ENCODE data around the gene GPR18.

The GPR18 gene

DNA sequence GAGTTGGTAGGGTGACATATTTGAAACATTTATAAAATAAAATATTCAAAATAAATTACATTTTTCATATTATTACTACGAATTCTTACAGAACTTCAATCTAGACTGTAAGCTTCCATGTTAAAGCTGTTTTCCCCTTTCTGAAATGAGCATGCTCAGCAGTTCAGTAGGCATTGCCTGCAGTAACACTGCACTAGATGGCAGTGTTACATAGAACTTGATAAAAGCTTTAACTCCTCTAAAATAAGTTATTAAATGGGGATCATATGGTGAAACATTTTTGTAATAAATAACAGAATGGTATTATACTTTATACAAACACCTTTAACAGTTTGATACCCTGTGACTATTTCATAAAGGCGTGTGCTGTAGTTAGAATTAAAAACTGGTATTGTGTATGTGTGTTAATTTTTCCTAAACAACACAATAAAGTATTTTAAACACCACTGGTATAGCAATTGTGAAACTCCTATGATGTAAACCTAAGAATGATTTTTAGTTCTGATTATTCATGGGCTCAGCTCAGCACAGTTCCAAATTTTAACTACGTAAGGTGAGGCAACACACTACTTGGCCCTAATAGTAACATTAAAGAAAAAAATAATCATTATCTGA is 11.6 kb upstream of the GPR18 start:
- no peak overlapping the region for H3K18ac ChIP-seq (ENCODE audit: low read length)
- H3K9ac ChIP-seq (ENCODE audit: low read length): no peak overlapping the region
- H2BK5ac ChIP-seq (ENCODE audit: low read length): no peak overlapping the region
- H3K23ac ChIP-seq (ENCODE audit: low read length): no peak overlapping the region
- no peak overlapping the region for H4K5ac ChIP-seq (ENCODE audit: low read length)
- no peaks in the 10 kb centered on the region for H3K27me3 ChIP-seq (ENCODE audit: insufficient read depth, low read length, poor library complexity)
- no peak overlapping the region for H3K56ac ChIP-seq (ENCODE audit: low read length)
- no peak overlapping the region for H2BK120ac ChIP-seq (ENCODE audit: low read depth, low read length)
- H2BK15ac ChIP-seq (replicated peaks; ENCODE audit: low read depth): no peak overlapping the region
- no peaks in the 10 kb centered on the region for H3K36me3 ChIP-seq (ENCODE audit: control insufficient read depth, insufficient read depth, low read length)
- H3K27ac ChIP-seq (ENCODE audit: low read depth, low read length): no peak overlapping the region
- no peak overlapping the region for H3K4me2 ChIP-seq (ENCODE audit: low read length)
- DNase-seq: peak; percentile 54
- H3K4me1 ChIP-seq (ENCODE audit: control insufficient read depth, low read depth, low read length): peaks cover 4% of the 10 kb centered on the region
- H2AK5ac ChIP-seq (ENCODE audit: low read length): no peak overlapping the region
- no peak overlapping the region for H4K8ac ChIP-seq (ENCODE audit: low read depth, low read length)
- no peak overlapping the region for H3K4me3 ChIP-seq (ENCODE audit: low read length)
- no peak overlapping the region for H3K4ac ChIP-seq (ENCODE audit: low read depth, low read length)
- peaks cover 2% of the 10 kb centered on the region for H3K79me2 ChIP-seq (ENCODE audit: control insufficient read depth, insufficient read depth, low read length)
- peaks cover 7% of the 10 kb centered on the region for H3K79me1 ChIP-seq (ENCODE audit: low read length)
- 100% methylated on average over 1 of the region's 3 CpGs for whole genome bisulfite sequencing (ENCODE audit: extremely low coverage, insufficient coverage, low lambda C conversion rate)

DNA sequence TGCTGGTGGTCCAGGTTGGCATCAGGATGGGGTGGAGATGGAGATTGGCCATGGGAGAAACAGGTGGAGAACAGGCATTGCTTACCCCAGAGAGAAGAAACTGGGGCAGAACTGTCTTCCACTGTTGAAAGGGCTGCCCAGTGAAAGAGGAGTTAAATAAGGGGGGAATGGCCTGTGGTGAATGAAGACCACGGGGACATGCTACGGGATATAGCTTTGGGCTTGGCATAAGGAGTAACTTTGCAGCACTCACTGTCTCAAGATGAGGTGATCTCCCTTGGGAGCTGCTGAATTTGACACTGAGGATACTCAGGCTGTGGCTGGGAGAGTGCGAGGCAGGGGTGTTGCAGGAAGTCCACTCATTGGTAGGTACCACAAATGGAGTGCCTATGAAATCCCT is 10.6 kb upstream of the GPR18 start:
- no peak overlapping the region for H3K56ac ChIP-seq (ENCODE audit: low read length)
- no peak overlapping the region for H3K4me2 ChIP-seq (ENCODE audit: low read length)
- peaks cover 4% of the 10 kb centered on the region for H3K4me1 ChIP-seq (ENCODE audit: control insufficient read depth, low read depth, low read length)
- H3K9ac ChIP-seq (ENCODE audit: low read length): no peak overlapping the region
- no peak overlapping the region for H3K23ac ChIP-seq (ENCODE audit: low read length)
- H4K5ac ChIP-seq (ENCODE audit: low read length): no peak overlapping the region
- no peak overlapping the region for H2BK15ac ChIP-seq (replicated peaks; ENCODE audit: low read depth)
- no peaks in the 10 kb centered on the region for H3K27me3 ChIP-seq (ENCODE audit: insufficient read depth, low read length, poor library complexity)
- no peak overlapping the region for H3K18ac ChIP-seq (ENCODE audit: low read length)
- H3K27ac ChIP-seq (ENCODE audit: low read depth, low read length): no peak overlapping the region
- H3K36me3 ChIP-seq (ENCODE audit: control insufficient read depth, insufficient read depth, low read length): no peaks in the 10 kb centered on the region
- H4K8ac ChIP-seq (ENCODE audit: low read depth, low read length): no peak overlapping the region
- DNase-seq: no peak
- H2AK5ac ChIP-seq (ENCODE audit: low read length): no peak overlapping the region
- no peak overlapping the region for H3K4ac ChIP-seq (ENCODE audit: low read depth, low read length)
- H3K79me1 ChIP-seq (ENCODE audit: low read length): peaks cover 7% of the 10 kb centered on the region
- peaks cover 2% of the 10 kb centered on the region for H3K79me2 ChIP-seq (ENCODE audit: control insufficient read depth, insufficient read depth, low read length)
- H2BK120ac ChIP-seq (ENCODE audit: low read depth, low read length): no peak overlapping the region
- WGBS (ENCODE audit: extremely low coverage, insufficient coverage, low lambda C conversion rate): no CpG with 5 or more reads among the region's 3 CpGs
- no peak overlapping the region for H2BK5ac ChIP-seq (ENCODE audit: low read length)
- no peak overlapping the region for H3K4me3 ChIP-seq (ENCODE audit: low read length)

DNA sequence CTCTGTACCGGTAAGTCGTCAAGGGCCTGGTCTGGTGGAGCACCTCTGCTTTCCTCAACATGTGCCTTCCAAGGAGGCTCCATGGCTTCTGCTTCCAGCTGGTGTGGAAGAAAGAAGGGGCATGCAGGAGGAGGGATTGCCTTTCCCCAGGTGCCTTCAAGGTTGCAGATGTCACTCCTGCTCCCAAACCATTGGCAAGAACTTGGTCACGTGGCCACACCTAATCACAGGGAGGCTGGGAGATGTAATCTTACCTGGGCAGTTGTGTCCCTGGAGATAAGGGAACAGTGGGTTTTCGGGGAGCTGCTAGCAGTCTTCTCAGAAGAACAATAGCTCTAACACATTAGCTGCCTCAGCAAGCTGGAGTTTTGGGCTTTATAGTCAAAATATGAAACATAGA is 9.7 kb upstream of the GPR18 start:
- no peak overlapping the region for H3K4me2 ChIP-seq (ENCODE audit: low read length)
- H2BK120ac ChIP-seq (ENCODE audit: low read depth, low read length): no peak overlapping the region
- H4K8ac ChIP-seq (ENCODE audit: low read depth, low read length): no peak overlapping the region
- H3K56ac ChIP-seq (ENCODE audit: low read length): no peak overlapping the region
- no peak overlapping the region for H4K5ac ChIP-seq (ENCODE audit: low read length)
- no peak overlapping the region for H3K4me3 ChIP-seq (ENCODE audit: low read length)
- H2BK5ac ChIP-seq (ENCODE audit: low read length): peak overlapping the region; percentile 67
- no peak overlapping the region for H3K27ac ChIP-seq (ENCODE audit: low read depth, low read length)
- H3K27me3 ChIP-seq (ENCODE audit: insufficient read depth, low read length, poor library complexity): no peaks in the 10 kb centered on the region
- H2BK15ac ChIP-seq (replicated peaks; ENCODE audit: low read depth): no peak overlapping the region
- H3K36me3 ChIP-seq (ENCODE audit: control insufficient read depth, insufficient read depth, low read length): no peaks in the 10 kb centered on the region
- H3K4me1 ChIP-seq (ENCODE audit: control insufficient read depth, low read depth, low read length): peaks cover 4% of the 10 kb centered on the region
- H3K79me1 ChIP-seq (ENCODE audit: low read length): peaks cover 7% of the 10 kb centered on the region
- peaks cover 2% of the 10 kb centered on the region for H3K79me2 ChIP-seq (ENCODE audit: control insufficient read depth, insufficient read depth, low read length)
- no peak overlapping the region for H3K23ac ChIP-seq (ENCODE audit: low read length)
- H3K9ac ChIP-seq (ENCODE audit: low read length): no peak overlapping the region
- H3K18ac ChIP-seq (ENCODE audit: low read length): no peak overlapping the region
- no peak overlapping the region for H3K4ac ChIP-seq (ENCODE audit: low read depth, low read length)
- DNase-seq: peak; percentile 48
- no peak overlapping the region for H2AK5ac ChIP-seq (ENCODE audit: low read length)
- WGBS (ENCODE audit: extremely low coverage, insufficient coverage, low lambda C conversion rate): no CpG with 5 or more reads among the region's 4 CpGs

DNA sequence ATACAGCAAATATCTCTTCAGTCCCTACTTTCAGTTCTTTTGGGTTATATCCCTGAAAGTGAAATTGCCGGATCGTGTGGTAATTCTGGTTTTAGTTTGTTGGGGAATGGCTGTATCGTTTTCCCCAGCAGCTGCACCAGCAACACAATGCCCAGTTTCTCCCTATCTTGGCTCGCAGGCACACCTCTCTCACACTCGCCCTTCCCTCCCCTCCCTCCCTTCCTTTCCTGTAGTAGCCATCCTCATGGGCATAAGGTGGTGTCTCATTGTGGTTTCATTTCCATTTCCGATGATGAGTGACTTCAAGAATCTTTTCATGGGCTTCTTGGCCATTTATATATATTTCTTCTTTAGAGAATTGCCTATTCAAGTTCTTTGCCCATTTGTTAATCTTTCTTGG is 8.6 kb upstream of the GPR18 start:
- H3K4ac ChIP-seq (ENCODE audit: low read depth, low read length): no peak overlapping the region
- H3K23ac ChIP-seq (ENCODE audit: low read length): no peak overlapping the region
- H3K4me1 ChIP-seq (ENCODE audit: control insufficient read depth, low read depth, low read length): peaks cover 4% of the 10 kb centered on the region
- peaks cover 2% of the 10 kb centered on the region for H3K79me2 ChIP-seq (ENCODE audit: control insufficient read depth, insufficient read depth, low read length)
- no peak overlapping the region for H3K56ac ChIP-seq (ENCODE audit: low read length)
- H4K8ac ChIP-seq (ENCODE audit: low read depth, low read length): no peak overlapping the region
- no peak overlapping the region for H3K4me2 ChIP-seq (ENCODE audit: low read length)
- H3K9ac ChIP-seq (ENCODE audit: low read length): no peak overlapping the region
- no peak overlapping the region for H2BK120ac ChIP-seq (ENCODE audit: low read depth, low read length)
- no peak for DNase-seq
- H3K27me3 ChIP-seq (ENCODE audit: insufficient read depth, low read length, poor library complexity): no peaks in the 10 kb centered on the region
- H2BK15ac ChIP-seq (replicated peaks; ENCODE audit: low read depth): no peak overlapping the region
- no peak overlapping the region for H3K4me3 ChIP-seq (ENCODE audit: low read length)
- no peaks in the 10 kb centered on the region for H3K36me3 ChIP-seq (ENCODE audit: control insufficient read depth, insufficient read depth, low read length)
- peaks cover 5% of the 10 kb centered on the region for H3K79me1 ChIP-seq (ENCODE audit: low read length)
- no peak overlapping the region for H2BK5ac ChIP-seq (ENCODE audit: low read length)
- H2AK5ac ChIP-seq (ENCODE audit: low read length): no peak overlapping the region
- H4K5ac ChIP-seq (ENCODE audit: low read length): no peak overlapping the region
- no peak overlapping the region for H3K27ac ChIP-seq (ENCODE audit: low read depth, low read length)
- H3K18ac ChIP-seq (ENCODE audit: low read length): no peak overlapping the region
- WGBS (ENCODE audit: extremely low coverage, insufficient coverage, low lambda C conversion rate): no CpG with 5 or more reads among the region's 6 CpGs

DNA sequence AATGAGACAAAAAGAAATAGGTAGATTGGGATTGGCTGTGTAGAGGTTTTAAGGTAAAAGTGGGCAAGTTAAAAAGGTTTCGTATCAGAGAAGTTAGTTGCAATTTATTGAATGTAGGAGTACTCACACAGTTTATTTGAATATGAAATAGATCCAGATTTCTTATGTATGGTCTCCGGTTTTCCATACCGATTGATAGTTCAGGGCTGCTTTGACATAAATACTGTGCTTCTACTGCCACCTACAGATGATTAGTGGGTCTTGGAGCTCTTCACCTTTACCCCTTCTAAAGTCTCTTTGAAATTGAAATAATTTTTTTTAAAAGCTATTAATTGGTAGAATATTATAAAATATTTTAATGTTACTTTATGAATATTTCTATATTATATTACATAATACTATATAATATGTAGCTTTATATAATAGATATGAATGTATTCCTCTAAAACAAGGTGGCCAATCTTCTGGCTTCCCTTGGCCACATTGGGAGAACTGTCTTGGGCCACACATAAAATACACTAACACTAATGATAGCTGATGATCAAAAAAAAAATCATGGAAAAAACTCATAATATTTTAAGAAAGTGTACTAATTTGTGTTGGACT is 7.7 kb upstream of the GPR18 start:
- DNase-seq: peak; percentile 57
- H3K18ac ChIP-seq (ENCODE audit: low read length): no peak overlapping the region
- no peak overlapping the region for H3K4me3 ChIP-seq (ENCODE audit: low read length)
- no peak overlapping the region for H2AK5ac ChIP-seq (ENCODE audit: low read length)
- no peak overlapping the region for H3K27ac ChIP-seq (ENCODE audit: low read depth, low read length)
- H3K4me1 ChIP-seq (ENCODE audit: control insufficient read depth, low read depth, low read length): peaks cover 4% of the 10 kb centered on the region
- no peak overlapping the region for H3K23ac ChIP-seq (ENCODE audit: low read length)
- H3K4me2 ChIP-seq (ENCODE audit: low read length): no peak overlapping the region
- no peak overlapping the region for H2BK5ac ChIP-seq (ENCODE audit: low read length)
- no peak overlapping the region for H4K5ac ChIP-seq (ENCODE audit: low read length)
- H3K56ac ChIP-seq (ENCODE audit: low read length): no peak overlapping the region
- H4K8ac ChIP-seq (ENCODE audit: low read depth, low read length): no peak overlapping the region
- no peaks in the 10 kb centered on the region for H3K79me2 ChIP-seq (ENCODE audit: control insufficient read depth, insufficient read depth, low read length)
- H3K36me3 ChIP-seq (ENCODE audit: control insufficient read depth, insufficient read depth, low read length): no peaks in the 10 kb centered on the region
- no peak overlapping the region for H2BK15ac ChIP-seq (replicated peaks; ENCODE audit: low read depth)
- no peaks in the 10 kb centered on the region for H3K27me3 ChIP-seq (ENCODE audit: insufficient read depth, low read length, poor library complexity)
- WGBS (ENCODE audit: extremely low coverage, insufficient coverage, low lambda C conversion rate): no CpG with 5 or more reads among the region's 3 CpGs
- no peak overlapping the region for H2BK120ac ChIP-seq (ENCODE audit: low read depth, low read length)
- no peak overlapping the region for H3K4ac ChIP-seq (ENCODE audit: low read depth, low read length)
- H3K79me1 ChIP-seq (ENCODE audit: low read length): peaks cover 2% of the 10 kb centered on the region
- H3K9ac ChIP-seq (ENCODE audit: low read length): no peak overlapping the region
